NAMALWA (cell line): ENCODE data around the gene ZWILCH.
"Not testable (repeated sequence)": the region's sequence is repeated elsewhere in the genome, so short reads cannot be mapped to it uniquely, and the experiment has no call there.

Experiments used
- DNase-seq: peaks from one replicate; pipeline ENCODE4 v3.0.0-alpha.2; 2015; ENCODE audit warnings: low spot score

The ZWILCH gene

DNA sequence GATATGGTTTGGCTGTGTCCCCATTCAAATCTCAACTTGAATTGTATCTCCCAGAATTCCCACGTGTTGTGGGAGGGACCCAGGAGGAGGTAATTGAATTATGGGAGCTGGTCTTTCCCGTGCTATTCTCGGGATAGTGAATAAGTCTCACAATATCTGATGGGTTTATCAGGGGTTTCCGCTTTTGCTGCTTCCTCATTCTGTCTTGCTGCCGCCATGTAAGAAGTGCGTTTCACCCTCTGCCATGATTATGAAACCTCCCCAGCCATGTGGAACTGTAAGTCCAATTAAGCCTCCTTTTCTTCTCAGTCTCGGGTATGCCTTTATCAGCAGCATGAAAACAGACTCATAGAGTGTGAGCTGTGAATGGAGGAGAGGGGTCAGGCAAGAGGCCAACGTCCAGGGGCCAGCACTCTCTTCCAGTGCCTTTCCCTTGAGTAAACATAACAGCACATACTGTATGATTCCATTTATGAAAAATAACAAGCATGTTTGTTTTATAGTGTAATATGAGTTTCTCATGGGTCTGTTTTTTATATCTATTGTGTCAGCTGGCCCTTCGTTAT is 76.9 kb downstream of the ZWILCH start:
- no peak for DNase-seq

DNA sequence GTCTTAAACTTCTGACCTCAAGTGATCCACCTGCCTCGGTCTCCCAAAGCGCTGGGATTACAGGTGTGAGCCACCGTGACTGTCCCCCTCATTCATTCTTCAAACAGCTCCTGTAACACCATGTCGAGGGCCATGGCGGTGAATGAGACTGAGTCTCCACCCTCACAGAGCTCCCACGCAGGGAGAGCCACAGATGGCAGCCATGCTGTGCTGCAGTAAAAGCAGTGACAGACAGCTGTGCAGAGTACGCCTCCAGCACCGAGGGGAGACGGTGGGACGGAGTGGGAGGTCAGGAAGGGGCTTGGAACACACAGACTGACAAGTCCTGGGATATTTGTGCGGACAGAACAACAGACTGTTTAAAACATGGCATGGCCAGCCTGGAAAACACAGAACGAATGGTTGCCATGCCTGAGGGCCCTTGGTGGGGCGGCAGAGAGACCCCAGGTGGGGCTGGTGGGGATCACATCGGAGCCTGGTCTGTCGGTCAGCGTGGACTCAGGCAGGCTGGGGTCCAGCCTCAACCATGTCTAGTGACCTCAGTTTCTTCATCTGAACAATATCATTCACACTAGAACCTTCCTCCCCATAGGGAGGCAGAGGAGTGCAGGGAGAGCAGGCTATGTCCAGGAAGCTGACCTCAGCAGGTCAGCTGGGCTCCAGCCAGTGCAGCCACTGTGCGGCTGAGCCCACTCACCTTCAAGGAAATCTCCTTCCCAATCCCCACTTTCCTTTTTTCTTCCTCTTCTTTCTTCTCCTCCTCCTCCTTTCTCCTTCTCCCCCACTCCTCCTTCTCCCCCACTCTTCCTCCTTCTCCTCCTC is 81.2 kb downstream of the ZWILCH start:
- DNase-seq, result no peak

DNA sequence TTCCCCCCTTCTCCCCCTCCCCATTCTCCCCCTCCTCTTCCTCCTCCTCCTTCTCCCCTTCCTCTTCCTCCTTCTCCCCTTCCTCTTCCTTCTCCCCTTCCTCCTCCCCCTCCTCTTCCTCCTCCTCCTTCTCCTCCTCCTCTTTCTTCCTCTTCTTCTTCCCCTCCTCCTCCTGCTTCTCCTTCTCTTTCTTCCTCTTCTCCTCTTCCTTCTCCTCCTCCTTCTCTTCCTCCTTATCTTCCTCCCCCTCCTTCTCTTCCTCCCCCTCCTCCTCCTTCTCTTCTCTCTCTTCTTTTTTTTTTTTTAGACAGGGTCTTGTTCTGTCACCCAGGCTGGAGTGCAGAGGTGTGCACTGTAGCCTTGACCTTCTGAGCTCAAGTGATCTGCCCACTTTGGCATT is 81.9 kb downstream of the ZWILCH start:
- DNase-seq, result no peak

DNA sequence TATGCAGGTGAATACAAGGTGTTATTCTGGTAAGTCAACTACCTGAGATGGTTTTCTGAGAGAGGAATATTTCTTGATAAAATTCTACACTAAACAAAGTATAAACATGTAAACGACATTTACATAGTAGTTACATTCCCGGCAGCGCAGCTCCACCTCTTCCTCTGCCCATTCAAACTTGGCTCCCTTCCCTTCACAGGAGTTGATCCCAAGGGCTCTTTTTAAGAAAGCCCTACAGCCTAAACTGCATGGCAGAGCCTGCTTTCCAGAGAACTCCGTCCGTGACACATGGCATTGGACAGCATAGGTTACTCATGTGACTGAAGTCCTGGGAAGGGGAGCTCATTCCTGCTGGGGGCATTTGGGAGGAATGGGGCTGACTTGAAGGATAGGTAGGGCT is 82.6 kb downstream of the ZWILCH start:
- no peak for DNase-seq

DNA sequence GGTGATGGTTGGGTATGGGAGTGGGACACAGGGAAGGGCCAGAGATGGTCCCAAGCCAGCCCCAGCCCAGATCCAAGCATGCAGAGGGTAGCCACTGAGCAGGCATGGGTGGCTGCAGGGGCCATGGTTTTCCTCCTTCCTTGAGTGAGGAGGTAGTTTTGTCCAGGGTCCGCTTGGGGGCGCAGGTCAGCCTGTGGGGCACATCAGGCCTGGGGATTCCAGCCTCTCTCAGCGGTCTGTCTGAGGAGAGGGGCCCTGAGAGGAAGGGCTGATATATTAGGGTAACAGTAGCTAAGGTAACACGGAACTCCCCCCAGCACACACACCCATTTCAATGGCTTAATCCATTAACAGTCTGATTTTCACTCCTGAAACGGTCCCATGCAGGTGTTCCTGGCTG is 83.4 kb downstream of the ZWILCH start:
- DNase-seq, result no peak

DNA sequence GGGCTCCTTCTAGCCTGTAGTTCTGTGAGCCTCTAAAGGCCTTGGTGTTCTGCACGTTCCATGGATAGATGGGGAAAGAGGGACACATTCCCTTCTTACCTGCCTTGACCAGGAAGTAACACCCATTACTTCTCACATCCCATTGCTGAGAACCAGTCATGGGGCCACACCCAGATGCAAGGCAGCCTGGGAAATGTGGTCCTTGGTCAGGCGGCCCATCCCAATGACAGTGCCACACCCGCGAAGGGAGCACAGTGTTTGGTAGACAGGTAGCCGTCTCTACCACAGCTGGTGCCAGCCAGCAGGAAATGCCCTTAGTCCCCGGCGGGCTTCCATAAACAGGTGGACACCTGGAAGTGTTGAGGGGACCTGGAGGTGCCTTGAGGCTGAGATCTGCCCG is 83.8 kb downstream of the ZWILCH start:
- DNase-seq, result no peak

DNA sequence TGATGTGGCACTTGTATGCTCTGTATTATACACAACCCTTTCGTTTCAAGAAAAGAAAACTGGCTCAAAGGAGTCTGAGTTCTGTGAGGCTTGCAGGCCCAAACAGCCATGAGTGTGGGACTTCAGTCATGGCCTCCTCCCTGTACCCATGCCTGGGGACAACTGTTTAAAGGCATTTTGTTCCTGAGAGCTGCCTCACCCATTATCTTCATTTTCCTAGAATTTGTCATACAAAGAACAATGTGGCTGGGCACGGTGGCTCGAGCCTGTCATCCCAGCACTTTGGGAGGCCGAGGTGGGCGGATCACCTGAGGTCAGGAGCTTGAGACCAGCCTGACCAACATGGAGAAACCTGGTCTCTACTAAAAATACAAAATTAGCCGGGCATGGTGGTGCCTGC is 84.3 kb downstream of the ZWILCH start:
- not testable (repeated sequence) for DNase-seq

DNA sequence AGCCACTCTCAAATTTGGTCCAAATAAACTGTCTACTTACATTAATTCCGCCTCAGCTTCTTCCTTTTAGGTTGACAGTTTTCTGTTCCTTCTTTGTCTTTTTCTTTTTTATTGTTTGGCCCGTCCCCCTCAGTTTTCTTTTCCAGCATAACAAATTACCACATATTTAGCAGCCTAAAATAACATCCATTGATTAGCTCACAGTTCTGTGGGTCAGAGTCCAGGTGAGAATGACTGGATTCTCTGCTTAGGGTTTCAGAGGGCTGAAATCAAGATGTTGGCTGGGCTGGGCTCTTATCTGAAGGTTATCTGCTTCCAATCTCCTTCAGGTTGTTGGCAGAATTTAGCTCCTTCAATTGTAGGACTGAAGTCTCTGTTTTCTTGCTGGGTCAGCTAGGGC is 85.3 kb downstream of the ZWILCH start:
- DNase-seq, result no peak

DNA sequence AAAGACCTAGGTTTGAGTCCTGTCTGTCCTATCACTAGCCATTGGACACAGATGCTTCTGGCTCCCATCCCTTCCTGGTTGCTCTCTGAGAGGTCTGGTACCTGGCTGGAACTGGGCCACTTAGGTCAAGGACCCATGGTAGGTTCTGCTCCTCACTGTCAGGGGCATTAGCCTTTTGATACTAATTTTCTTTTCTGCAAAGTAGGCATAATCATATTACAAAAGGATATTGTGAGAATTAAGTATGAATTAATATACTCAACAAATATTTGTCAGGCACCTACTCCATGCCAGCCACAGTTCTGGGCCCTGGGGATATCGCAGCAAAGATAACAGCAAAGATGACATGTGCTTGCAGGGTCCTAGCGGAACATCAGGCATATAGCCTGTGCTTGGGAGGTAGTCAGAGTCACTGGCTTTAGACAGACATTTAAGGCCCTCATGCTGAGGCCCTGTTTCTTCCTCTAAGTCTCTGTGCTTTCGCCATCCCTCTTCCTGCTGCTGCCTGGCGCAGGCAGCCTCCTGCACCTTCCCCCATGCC is 86.3 kb downstream of the ZWILCH start:
- DNase-seq, result no peak

DNA sequence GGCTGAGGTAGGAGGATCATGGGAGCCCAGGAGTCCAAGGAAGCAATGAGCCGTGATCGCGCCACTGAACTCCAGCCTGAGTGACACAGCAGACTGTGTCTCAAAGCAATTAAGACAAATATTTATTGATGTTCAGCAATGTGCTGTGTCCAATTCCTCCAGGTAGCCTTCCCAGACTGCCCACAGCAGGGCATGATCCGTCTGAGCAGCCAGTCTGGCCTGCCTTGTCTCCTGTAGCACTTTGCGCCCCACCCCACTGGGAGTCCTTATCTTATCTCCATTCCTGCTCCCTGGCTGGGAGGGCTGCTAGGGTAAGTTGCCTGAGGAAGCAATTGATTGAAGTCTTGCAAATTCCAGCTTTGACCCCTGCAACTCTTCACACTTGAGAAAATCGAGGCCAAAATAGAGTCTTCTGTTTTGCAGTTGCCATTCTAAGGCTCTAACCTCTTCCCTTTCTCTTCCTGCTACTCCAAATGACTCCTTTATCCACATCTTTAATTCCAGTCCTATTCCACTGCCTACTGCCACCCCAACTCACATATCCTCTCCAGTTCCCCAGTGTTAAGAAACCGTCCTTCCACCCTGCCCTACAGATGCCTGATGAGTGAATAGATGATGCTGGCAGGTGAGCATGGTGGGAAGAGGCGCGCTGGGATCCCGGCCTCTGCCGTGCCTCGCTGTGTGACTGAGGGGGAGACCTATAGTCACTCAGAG is 87.5 kb downstream of the ZWILCH start:
- DNase-seq, result no peak

DNA sequence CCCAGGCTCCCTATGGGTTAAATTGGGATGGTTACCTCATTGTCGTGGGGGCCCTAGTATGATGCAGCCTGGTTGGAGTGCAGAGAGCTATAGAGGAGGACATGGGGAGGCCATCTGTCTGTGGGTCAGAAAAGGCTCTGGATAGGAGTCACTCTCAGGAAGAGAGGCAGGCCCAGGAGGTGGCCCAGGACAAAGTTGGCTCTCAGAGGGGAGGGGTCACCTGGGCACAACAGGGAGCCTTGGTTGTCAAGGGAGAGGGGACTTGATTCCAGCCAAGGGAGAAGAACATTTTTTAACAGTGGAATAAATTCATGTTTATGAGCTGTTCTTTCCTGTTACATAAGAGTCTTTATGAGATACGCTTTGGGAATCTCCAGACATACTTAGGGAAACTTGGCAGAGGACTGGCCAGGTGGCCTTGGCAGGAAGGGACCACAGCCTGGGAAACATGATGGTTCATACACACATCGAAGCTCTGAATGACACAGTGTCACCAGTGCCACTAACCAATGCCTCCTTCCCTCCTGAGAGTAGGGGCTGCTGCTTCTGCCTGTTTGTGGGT is 88.2 kb downstream of the ZWILCH start:
- no peak for DNase-seq

DNA sequence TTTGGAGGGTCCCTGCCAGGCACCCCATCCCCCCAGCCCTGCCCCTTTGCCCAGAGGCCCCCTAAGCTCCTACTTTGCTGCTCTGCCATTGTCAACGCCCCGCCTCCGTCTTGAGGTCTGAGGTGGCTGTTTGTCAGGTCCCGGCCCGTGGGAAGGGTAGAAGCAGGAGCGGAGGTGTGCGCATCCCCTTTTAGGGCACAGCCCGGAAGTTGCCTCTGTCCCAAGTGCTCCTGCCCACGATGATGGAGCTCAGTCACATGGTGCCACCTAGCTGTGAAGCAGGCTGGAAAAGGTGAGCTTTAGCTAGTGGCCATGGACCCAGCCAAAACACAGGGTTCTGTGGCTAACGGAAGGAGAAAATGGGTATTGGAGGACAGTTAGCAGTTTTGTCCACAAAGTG is 89.2 kb downstream of the ZWILCH start:
- DNase-seq, result no peak

DNA sequence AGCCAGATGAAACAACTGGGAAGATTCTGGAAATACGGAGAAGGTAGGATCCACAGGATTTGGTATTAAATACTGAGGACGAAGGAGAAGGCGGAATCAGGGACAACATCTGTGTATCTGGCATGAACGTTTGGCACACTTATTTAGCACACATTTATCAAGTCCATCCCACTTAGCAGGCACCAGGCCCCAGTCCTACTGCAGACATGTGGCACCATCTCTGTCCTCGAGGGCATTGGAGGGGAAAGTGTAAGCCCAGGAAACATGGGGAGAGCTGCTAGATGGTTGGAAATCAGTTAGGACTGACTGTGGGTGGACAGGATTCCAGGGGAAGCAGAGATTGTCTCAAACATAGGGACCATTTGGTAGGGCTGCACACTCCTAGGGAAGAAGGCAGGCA is 89.7 kb downstream of the ZWILCH start:
- no peak for DNase-seq

DNA sequence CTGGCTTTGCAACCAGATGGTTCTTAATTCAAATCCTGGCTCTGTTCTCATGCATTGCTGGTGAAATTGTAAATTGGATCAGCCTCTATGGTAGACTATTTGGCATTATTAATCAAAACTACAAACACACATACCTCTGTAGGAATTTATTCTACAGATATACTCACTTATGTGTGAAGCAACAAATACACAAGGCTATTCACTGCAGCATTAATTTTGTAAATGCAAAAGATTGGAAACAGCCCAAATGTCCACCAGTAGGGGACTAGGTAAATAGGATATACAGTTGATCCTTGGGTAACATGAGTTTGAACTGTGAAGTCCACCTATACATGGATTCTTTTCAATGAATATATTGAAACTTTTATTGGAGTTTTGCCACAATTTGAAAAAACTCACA is 90.2 kb downstream of the ZWILCH start:
- no peak for DNase-seq

DNA sequence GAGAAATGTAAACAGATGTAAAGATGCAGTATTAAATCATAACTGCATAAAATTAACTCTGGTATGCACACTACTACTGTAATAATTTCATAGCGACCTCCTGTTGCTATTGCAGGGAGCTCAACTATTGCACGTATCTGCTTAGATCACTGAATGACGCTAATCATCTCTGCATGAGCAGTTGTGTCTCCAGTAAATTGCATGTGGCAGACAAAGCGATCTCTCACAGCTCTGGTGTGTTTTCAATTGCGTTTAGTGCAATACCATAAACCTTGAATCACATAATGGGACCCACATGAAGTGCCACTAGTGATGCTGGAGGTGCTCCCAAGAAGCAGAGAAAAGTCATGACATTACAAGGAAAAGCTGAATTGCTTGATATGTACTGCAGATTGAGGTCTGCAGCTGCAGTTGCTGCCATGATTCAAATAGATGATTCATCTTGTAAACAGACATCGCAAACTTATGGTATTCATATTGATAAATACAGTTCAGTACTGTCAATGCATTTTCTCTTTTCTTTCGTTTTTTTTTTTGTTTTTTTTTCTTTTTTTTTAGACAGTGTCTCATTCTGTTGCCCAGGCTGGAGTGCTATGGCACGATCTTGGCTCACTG is 90.9 kb downstream of the ZWILCH start:
- DNase-seq, result no peak

DNA sequence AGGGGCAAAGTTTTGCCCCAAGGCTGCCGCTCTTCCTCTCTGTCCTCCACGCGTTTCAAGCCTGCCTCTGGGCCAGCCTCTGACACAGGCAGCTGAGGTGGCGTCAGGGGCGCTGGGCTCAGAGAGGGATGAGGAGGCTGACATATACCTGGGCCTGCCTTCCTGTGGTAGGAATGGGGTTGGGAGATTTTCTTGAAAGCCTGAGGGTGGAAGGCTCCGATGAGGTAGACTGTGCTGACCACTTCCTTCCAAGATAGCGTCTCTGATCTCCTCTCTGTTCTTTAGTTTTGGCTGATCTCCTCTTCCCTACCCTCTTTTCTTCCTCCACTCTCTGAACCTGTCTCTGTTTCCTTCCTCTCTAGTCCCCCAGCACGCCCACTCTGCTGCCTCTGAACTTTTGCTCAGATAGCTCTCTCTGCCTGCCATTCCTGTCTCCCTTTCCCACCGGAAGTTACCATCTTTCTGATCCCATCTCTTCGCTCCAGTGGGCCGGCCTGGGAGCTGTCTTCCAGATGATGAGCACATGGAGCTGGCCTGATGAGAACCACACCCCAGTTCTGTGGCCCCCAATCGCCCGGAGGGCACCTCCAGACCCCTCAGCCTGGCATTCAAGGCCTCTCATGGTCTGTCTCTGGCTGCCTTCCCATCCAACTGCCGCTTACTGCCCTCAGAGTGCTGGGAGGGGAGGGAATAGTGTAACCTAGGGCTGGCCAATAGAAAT is 93.1 kb downstream of the ZWILCH start:
- no peak for DNase-seq
